Ascending aorta (tissue), 2 donors: Measurements from ENCODE around the gene KIFBP. TPM values are rescaled to one million over a fixed set of nuclear protein-coding genes. Genes with fewer than 3 reads are reported as not detected.

ENCODE experiments used
- DNase-seq, 2 donors: peaks; one replicate each; pipeline ENCODE4 v3.0.0-alpha.2; 2019; ENCODE audit warnings: low spot score in 2 of 2
- H3K27ac ChIP-seq, 2 donors: fragments of 200-600 bp; sonication (generic); one replicate each; pipeline ENCODE4 v1.5.1; 2016 to 2017; ENCODE audit warnings: mild to moderate bottlenecking in 1 of 2
- H3K27me3 ChIP-seq: fragments of 200-600 bp; sonication (generic); one replicate; pipeline ENCODE4 v1.5.1; 2017
- H3K36me3 ChIP-seq, 2 donors: fragments of 200-600 bp; sonication (generic); one replicate each; pipeline ENCODE4 v1.5.1; 2016
- H3K4me1 ChIP-seq, 2 donors: fragments of 200-600 bp; sonication (generic); one replicate each; pipeline ENCODE4 v1.5.1; 2016 to 2017; ENCODE audit warnings: mild to moderate bottlenecking in 1 of 2
- H3K4me3 ChIP-seq, 2 donors: fragments of 200-600 bp; sonication (generic); one replicate each; pipeline ENCODE4 v1.5.1; 2016 to 2017; ENCODE audit warnings: mild to moderate bottlenecking in 1 of 2
- H3K9me3 ChIP-seq, 2 donors: fragments of 200-600 bp; sonication (generic); one replicate each; pipeline ENCODE4 v1.5.1; 2016
- CTCF ChIP-seq, 3 experiments: fragments of 200-600 bp in 2 of 3; fragments of 450-650 bp in 1 of 3; sonication (generic) in 2 of 3; IDR thresholded peaks; one replicate each; pipeline ENCODE4 v1.5.1; 2016 to 2019; ENCODE audit warnings: antibody characterized with exemption in 3 of 3, mild to moderate bottlenecking in 1 of 3, moderate library complexity in 1 of 3
- intact Hi-C: fragments of 100-400 bp; cut with DNase I; formaldehyde crosslinking; loops from one replicate; pipeline ENCODE4 v1.15.1; 2023
- total RNA-seq: library from RNA; depleted of rRNA; stranded (reverse); fragments of >200 nt; gene quantifications from one replicate; pipeline ENCODE4 v1.1.0, GENCODE V29; 2016

Gene KIFBP
- total RNA-seq, 1 donor from 2014 or later = 25.3 TPM

DNA sequence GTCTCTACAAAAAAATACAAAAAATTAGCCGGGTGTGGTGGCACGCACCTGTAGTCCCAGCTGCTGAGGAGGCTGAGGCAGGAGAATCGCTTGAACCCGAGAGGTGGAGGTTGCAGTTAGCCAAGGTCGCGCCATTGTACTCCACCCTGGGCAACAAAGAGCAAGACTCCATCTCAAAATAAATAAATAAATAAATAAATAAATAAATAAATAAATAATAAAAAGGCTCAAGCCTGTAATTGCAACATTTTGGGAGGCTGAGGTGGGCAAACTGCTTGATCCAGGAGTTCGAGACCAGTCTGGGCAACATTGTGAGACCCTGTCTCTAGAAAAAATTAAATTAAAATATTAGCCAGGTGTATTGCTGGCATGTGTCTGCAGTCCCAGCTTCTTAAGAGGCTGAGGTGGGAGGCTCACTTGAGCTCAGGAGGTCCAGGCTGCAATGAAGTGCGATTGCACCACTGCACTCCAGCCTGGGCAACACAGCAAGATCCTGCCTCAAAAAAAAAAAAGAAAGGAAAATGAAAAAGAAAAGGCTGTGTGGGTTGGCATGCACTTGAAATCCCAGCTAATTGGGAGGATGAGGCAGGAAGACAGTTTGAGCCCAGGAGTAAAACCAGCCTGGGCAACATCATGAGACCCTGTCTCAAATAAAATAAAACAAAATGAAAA is 71.7 kb downstream of the KIFBP start:
- intact Hi-C loops = loop anchor here (2.0 kb wide), 2 partner anchors 65 to 71 kb away; partner anchors contain the start of genes KIFBP and VPS26A
- no peak for TF ChIP-seq CTCF (IDR thresholded peaks at IDR 0.05)
- H3K36me3 ChIP-seq = no peaks in the 10 kb centered on the region
- no peak overlapping the region for H3K4me3 ChIP-seq
- no peaks in the 10 kb centered on the region for H3K9me3 ChIP-seq
- no peak for DNase-seq
- H3K27ac ChIP-seq = peak overlapping the region; percentile 87 to 96
- no peaks in the 10 kb centered on the region for H3K27me3 ChIP-seq
- H3K4me1 ChIP-seq = peaks cover 7 to 14% of the 10 kb centered on the region in 2 donors

DNA sequence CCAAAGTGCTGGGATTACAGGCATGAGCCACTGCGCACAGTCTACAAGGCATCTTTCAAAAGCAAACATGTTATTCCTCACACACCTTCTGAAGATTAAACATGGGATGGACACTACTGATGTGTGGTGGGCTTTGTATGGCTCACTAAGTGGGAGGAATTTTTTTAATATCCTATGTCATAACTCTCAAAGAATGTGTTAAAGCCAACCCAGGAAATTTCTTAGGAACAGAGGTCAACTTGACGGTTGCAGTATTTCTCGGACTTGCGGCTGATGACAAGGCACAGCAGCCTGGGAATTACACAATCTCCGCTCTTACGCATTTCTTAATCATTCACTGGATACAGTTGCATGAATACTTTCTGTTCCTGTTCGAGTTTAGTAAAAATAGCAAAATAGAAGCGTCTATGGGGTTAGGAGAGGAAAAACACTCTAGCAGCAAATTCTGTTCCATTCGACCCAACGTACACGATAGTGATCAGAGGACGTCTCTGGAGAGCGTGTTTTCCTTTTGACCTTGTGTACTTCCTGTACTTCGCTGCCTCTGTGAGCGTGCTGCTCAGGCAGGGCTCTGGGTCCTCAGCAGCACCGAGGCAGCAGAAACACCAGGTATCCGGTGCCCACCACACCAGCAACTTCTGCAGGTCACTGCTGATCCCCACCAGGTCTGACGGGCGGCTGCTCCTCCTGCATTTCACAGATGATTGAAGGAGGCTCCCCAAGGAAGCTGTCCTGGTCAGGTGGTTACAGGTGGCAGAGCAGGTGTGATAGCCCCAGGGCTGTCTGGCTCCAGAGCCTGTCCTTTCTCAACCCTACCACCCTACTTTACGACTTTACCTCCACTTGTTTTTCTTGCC is 72.9 kb downstream of the KIFBP start:
- Histone ChIP-seq H3K4me3 (peak overlapping the region; percentile 27 to 49), H3K36me3 (no peaks in the 10 kb centered on the region), H3K4me1 (peaks cover 10 to 19% of the 10 kb centered on the region in 2 donors), H3K9me3 (no peaks in the 10 kb centered on the region), H3K27me3 (no peaks in the 10 kb centered on the region), H3K27ac (peak overlapping the region; percentile 87 to 96)
- no peak for TF ChIP-seq CTCF (IDR thresholded peaks at IDR 0.05)
- intact Hi-C loops = loop anchor here (1.0 to 2.0 kb wide), 3 partner anchors 27 to 73 kb away; partner anchors contain the start of genes KIFBP, SRGN and VPS26A
- DNase-seq = peak; percentile 53 to 86

DNA sequence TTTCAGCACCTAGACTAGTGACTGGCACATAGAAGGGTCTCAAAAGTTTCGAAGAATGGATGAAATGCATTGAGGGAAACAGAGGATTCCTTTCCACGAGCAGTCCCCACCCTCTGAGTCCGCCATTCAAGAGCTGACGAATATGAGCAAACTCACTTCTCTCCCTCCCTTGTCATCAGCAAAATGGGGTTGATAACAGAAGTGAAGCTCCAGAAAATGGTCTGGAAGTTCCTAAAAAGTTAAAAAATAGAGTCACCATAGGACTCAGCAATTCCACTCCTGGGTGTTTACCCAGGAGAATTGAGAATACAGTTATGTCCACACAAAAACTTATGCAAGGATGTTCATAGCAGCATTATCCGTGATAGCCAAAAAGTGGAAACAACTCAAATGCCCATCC is 74.3 kb downstream of the KIFBP start:
- Histone ChIP-seq H3K9me3 (no peaks in the 10 kb centered on the region), H3K36me3 (no peaks in the 10 kb centered on the region), H3K4me3 (no peak overlapping the region), H3K27me3 (no peaks in the 10 kb centered on the region), H3K4me1 (peaks cover 10 to 19% of the 10 kb centered on the region in 2 donors), H3K27ac (peak overlapping the region; percentile 87 to 96)
- DNase-seq = no peak
- TF ChIP-seq CTCF (IDR thresholded peaks at IDR 0.05) = no peak
- intact Hi-C loops = no loop called here

DNA sequence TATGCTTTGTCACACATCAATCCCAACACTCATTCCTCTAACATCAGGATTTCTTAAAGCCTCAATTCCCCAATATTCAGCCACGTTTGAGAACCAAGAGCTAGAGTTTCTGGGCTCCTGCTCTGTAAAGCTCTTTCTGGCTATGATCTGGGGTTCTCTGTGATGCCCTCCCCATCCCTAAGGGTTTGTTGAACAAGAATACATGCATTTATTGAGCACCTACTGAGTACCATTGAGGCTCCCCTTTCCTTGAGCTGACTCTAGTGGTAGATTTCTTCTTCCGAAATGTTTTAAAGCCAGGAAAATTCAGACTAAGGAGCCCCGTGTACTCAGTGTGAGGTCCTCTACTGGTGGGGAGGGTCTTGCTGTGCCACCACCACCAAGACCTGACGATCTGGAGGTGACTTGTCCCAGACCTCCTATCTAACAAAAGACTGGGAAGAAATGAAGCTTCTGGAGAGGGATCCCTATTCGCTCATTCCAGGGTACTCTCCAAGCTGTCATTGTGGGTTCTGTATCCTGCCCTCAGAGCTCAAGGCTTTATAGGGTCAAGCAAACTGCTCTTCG is 76.2 kb downstream of the KIFBP start:
- intact Hi-C loops = no loop called here
- peaks cover 10 to 19% of the 10 kb centered on the region in 2 donors for H3K4me1 ChIP-seq
- no peaks in the 10 kb centered on the region for H3K27me3 ChIP-seq
- H3K36me3 ChIP-seq = no peaks in the 10 kb centered on the region
- TF ChIP-seq CTCF (IDR thresholded peaks at IDR 0.05) = no peak
- H3K4me3 ChIP-seq = no peak overlapping the region
- no peak for DNase-seq
- no peaks in the 10 kb centered on the region for H3K9me3 ChIP-seq
- peak overlapping the region; percentile 64 to 68 for H3K27ac ChIP-seq

DNA sequence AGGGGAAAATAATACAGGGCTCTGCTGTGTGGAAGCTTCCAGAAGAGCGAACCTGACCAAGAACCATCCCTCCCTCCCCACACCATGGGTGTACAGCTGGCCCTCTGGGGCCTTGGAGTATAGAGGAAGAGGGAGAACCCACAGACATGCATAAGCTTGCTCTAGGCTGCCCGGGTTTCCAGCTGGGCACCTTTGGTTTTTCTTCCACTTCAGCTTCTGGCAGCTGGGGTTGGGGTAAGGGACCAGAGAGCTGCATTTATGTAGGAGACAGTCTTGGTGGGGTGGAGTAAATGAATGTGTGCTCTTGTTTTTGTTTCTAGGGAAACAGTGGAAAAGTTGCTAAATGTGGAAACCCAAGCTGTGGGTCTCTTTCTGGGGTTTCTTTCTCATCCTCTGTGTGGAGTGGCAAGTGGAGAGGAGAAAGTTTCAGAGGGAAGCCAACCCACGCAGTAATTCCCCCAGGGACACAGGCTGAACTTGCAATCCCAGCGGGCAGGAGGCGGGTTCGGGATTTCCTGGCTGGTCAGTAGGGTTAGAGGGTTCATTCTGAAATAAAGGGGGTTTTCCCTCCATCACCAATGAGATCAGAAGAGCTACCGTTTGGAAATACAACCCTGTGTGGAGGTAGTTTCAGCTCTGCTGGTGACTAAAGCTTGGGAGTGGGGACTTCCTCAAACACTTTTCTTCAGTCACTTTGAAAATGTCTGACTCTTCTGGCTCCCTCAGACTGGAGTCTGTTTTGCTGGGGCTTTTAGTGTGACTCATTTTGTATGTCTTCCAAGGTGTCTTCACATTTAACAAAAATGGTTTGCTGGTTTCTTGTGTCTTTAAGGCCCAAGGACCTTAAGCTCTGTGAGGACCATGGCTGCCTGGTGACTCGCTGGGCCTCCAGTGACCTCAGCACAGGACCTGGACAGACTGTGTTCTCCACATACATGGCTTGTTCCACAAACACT is 77.1 kb downstream of the KIFBP start:
- Histone ChIP-seq H3K4me3 (no peak overlapping the region), H3K27me3 (no peaks in the 10 kb centered on the region), H3K36me3 (no peaks in the 10 kb centered on the region), H3K27ac (peak overlapping the region; percentile 64 to 68), H3K4me1 (peaks cover 10 to 19% of the 10 kb centered on the region in 2 donors), H3K9me3 (no peaks in the 10 kb centered on the region)
- intact Hi-C loops = no loop called here
- peak in 1 of 2 donors; percentile 81 for DNase-seq
- no peak for TF ChIP-seq CTCF (IDR thresholded peaks at IDR 0.05)
